ACC112 (cell line): ENCODE data around the gene MGRN1.

Experiments
- H2AFZ ChIP-seq: fragments of 200-600 bp; sonication (generic); one replicate; pipeline ENCODE4 v1.6.0; 2017; ENCODE audit warnings: antibody characterized with exemption, low read length; ENCODE audit not compliant: unreplicated experiment
- H3K27ac ChIP-seq: fragments of 200-600 bp; sonication (generic); 2 replicates; pipeline ENCODE4 v1.5.1; 2014; ENCODE audit warnings: low read depth, mild to moderate bottlenecking, antibody characterized with exemption, low read length, moderate library complexity
- H3K27me3 ChIP-seq: fragments of 200-600 bp; sonication (generic); 2 replicates; pipeline ENCODE4 v1.6.1; 2014; ENCODE audit warnings: mild to moderate bottlenecking, antibody characterized with exemption, low read length, moderate library complexity, mixed read lengths; ENCODE audit not compliant: insufficient read depth
- H3K36me3 ChIP-seq: fragments of 200-600 bp; sonication (generic); 2 replicates; pipeline ENCODE4 v1.6.1; 2016; ENCODE audit warnings: mild to moderate bottlenecking, antibody characterized with exemption, low read length, moderate library complexity, mixed read lengths; ENCODE audit not compliant: insufficient read depth
- H3K4me1 ChIP-seq: fragments of 200-600 bp; sonication (generic); one replicate; pipeline ENCODE4 v1.6.1; 2016; ENCODE audit warnings: low read length, mixed read lengths; ENCODE audit not compliant: insufficient read depth, unreplicated experiment, control insufficient read depth
- H3K4me3 ChIP-seq: fragments of 200-600 bp; sonication (generic); 2 replicates; pipeline ENCODE4 v1.5.1; 2014; ENCODE audit warnings: mild to moderate bottlenecking, low read depth, low read length
- H3K79me2 ChIP-seq: fragments of 200-600 bp; sonication (generic); one replicate; pipeline ENCODE4 v1.6.0; 2016; ENCODE audit warnings: low read length; ENCODE audit not compliant: control insufficient read depth, unreplicated experiment, insufficient read depth

Gene MGRN1

DNA sequence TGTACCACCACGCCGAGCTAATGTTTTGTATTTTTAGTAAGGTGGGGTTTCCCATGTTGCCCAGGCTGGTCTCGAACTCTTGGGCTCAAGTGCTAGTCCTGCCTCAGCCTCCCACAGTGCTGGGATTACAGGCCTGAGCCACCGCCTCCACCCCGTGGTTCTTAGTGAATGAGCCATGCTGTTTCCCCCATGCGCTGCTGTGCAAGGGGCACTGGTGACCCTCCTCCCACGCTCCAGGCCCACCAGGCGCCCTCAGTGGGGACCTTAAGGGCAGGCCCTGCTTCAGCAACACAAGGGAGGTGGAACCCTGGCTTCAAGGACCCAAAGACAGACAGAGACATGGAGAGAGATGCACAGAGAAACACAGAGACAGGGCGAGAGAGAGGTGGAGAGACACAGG is 53.4 kb downstream of the MGRN1 start:
- no peak overlapping the region for H3K27ac ChIP-seq
- H3K79me2 ChIP-seq, result no peaks in the 10 kb centered on the region
- H3K4me1 ChIP-seq, result no peaks in the 10 kb centered on the region
- no peak overlapping the region for H3K4me3 ChIP-seq
- no peak overlapping the region for H2AFZ ChIP-seq
- H3K27me3 ChIP-seq, result no peaks in the 10 kb centered on the region
- H3K36me3 ChIP-seq, result 0 out of 2 replicates have a peak, but pooled peaks cover 6% of the 10 kb centered on the region

DNA sequence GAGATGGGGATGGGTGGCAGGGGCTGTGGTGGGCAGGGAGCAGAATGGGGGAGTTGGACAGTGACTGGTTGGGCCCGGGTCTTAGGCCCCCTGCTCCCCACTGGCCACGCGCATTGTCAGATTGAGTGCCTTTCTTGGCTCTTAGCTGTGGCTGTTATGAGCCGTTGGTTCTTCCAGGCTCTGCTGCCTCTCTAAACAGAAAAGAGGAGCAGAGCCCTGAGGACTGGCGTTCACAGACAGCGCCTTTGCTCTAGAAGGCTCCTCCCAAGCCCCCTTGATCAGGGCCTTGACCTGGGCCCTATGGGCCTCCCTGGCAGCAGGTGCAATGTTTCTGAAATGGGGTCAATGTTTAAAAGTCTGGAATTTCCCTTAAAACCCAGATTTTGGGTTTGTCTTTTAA is 54.0 kb downstream of the MGRN1 start:
- H3K36me3 ChIP-seq, result 0 out of 2 replicates have a peak, but pooled peaks cover 6% of the 10 kb centered on the region
- H3K27me3 ChIP-seq, result no peaks in the 10 kb centered on the region
- no peak overlapping the region for H2AFZ ChIP-seq
- H3K79me2 ChIP-seq, result no peaks in the 10 kb centered on the region
- H3K27ac ChIP-seq, result no peak overlapping the region
- H3K4me1 ChIP-seq, result no peaks in the 10 kb centered on the region
- H3K4me3 ChIP-seq, result no peak overlapping the region

DNA sequence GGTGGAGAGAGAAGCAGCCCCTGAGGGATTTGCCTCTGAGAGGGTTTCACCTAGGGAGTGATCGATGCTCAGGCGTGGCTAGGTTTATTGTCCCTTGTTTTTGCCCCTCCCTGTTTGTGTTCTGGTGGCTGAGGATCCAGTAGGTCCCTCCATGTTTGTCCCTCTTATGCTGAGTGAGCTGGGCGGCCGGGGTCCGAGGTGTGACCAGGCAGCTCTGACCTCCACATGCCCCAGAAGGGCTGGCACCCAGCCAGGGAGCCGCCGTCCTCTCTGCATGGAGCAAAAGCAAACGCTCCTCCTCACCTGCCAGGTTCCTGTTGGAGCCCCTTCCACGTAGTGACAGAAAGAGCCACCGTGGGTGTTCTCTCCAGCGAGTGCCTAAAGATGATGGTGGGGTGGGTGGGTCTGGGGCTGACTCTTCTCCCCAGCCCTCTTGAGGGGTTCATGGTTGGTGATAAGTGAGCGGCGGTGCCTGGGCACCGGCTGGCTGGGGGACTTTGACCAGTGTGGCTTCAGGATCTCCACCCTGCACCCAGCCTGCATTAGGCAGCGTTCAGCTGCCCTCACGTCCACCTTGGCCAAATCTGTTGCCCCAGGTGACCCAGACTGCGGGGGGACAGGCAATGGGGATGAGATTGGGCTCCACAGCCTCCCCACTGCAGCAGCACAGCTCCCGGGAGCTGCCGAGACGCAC is 54.7 kb downstream of the MGRN1 start:
- Histone ChIP-seq H3K27me3 (no peaks in the 10 kb centered on the region), H2AFZ (no peak overlapping the region), H3K79me2 (no peaks in the 10 kb centered on the region), H3K36me3 (0 out of 2 replicates have a peak, but pooled peaks cover 6% of the 10 kb centered on the region), H3K27ac (peak overlapping the region; percentile 57), H3K4me1 (no peaks in the 10 kb centered on the region), H3K4me3 (0 out of 2 replicates have a peak overlapping the region, but pooled peaks have one; percentile 45)

DNA sequence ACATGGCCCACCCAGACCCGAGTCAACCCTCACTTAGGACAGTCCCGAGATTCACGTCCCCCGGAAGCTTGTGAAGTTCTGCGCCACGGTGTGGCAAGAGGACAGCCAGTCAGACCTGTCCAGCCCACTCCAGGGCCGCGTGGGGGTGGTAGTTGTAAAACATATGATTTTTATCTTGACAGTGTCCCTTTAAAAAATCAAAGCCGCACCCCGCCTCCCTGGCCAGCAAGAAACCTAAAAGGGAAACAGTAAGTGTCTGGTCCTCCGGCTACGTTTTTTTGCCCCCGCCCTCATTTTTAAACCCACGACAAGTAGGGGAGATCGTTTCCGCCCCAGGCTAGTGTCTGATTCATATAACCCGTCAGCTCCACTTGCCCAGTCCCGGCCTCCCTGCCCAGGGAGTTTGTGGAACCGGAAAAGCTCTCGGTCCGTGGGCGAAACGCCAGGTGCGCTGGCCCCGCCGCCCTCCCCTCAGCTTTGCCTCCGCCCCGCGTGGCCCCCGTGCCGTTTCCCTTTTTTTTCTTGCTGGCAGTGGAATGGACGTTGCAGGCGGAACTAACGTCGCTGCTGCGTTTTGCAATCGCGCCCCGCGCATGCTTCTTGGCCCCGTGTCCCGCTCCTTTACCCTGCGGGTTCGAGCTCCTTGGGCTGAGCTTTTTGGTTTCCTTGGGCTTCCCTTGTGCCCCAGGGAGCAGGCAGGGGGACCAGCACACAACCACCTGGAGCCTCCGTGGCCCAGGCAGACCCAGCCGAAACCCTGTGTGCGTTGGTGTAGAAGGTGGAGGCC is 55.4 kb downstream of the MGRN1 start:
- H3K79me2 ChIP-seq, result no peaks in the 10 kb centered on the region
- peaks cover 9% of the 10 kb centered on the region; the same call in 1 of the 2 replicates for H3K36me3 ChIP-seq
- peak overlapping the region; percentile 57 for H3K27ac ChIP-seq
- H3K4me1 ChIP-seq, result no peaks in the 10 kb centered on the region
- no peaks in the 10 kb centered on the region for H3K27me3 ChIP-seq
- no peak overlapping the region for H2AFZ ChIP-seq
- H3K4me3 ChIP-seq, result peak overlapping the region; percentile 45

DNA sequence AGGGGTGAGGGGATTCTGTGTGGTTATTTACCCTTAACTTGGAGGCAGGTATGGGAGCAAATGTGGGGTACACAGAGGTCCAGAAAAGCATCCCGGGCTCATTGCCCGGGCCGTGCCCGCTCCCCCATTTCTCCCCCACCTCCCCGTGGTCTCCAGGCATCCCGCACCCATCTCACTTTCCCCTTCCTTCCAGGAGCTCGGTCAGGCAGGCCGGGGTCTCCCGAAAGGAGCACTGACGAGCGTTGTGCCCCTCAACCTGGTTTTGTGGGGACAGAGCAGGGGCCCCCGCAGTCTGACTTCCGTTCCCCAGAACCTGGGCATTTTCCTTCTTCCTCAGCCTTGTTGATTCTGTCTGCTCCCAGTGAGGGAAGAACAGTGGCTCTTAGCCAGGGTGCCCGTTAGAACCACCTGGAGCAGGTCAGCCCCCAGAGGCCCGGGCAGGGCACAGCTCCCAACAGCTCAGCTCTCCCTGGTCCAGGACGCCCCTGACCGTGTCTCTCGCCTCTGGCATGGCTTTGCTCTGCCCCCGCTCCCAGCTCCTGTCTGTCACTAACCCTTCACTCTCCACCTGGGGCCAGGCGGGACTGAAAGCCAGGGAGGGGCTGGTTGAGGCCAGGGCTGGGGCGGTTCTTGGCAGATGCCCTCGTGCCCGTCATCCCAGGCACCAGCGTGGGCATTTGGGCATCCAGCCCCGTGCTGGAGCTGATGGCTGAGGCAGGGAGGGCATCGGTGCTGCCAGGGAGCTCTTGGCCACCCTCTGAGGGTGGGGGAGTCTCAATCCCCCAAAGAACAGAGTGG is 56.2 kb downstream of the MGRN1 start:
- H3K27ac ChIP-seq, result peak overlapping the region; percentile 57
- H3K36me3 ChIP-seq, result peaks cover 5% of the 10 kb centered on the region; the same call in 1 of the 2 replicates
- H3K4me3 ChIP-seq, result peak overlapping the region; percentile 45
- H3K4me1 ChIP-seq, result no peaks in the 10 kb centered on the region
- H3K27me3 ChIP-seq, result no peaks in the 10 kb centered on the region
- no peaks in the 10 kb centered on the region for H3K79me2 ChIP-seq
- H2AFZ ChIP-seq, result no peak overlapping the region

DNA sequence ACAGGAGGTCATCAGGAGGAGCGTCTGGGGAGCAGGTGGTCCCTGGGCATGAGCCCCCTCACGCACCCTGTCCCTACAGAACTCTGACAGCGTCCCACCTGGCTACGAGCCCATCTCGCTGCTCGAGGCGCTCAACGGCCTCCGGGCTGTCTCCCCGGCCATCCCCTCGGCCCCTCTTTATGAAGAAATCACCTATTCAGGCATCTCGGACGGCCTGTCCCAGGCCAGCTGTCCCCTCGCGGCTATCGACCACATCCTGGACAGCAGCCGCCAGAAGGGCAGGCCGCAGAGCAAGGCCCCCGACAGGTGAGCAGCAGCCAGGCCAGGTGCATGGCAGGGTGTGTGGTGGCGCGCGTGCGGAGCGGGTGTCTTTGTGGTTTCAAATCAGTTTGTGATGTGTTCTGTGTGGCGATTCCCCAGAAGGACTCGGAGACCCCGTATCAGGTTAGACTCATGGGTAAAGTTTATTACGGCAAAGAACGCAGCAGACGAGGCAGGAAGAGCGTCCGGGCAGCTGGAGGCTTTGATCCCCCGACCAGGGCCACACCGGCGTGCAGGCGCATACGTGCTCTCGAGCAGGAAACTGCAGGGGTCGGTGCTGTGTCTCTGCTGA is 57.0 kb downstream of the MGRN1 start:
- H3K27me3 ChIP-seq, result no peaks in the 10 kb centered on the region
- H2AFZ ChIP-seq, result no peak overlapping the region
- H3K27ac ChIP-seq, result no peak overlapping the region
- no peaks in the 10 kb centered on the region for H3K79me2 ChIP-seq
- H3K4me3 ChIP-seq, result no peak overlapping the region
- no peaks in the 10 kb centered on the region for H3K4me1 ChIP-seq
- H3K36me3 ChIP-seq, result peaks cover 4% of the 10 kb centered on the region; the same call in 1 of the 2 replicates

DNA sequence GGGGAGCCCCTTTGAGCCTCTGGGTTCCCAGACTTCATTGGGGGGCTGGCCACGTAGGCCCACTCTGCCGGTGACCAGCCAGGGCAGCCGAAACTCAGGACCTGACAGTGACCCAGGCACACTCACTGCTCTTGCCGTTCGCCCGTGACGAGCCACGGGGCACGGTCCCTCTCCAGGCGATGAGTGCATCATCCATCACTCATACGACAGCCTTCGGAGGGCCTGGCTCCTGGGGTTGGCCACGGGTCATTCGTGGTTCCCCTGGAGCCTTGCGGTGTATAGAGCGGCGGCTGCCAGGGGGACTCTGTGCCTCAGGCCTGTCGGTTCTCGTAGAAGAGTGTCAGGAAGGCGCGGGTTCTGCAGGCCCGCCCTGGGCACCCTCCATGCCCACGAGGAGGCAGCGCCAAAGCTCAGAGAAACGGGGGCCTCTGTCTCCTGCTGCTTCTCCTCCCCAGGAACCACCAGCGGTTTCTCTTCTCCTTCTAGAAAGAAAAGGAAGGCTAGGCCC is 57.5 kb downstream of the MGRN1 start:
- no peak overlapping the region for H3K27ac ChIP-seq
- no peaks in the 10 kb centered on the region for H3K79me2 ChIP-seq
- H3K4me3 ChIP-seq, result no peak overlapping the region
- H3K4me1 ChIP-seq, result no peaks in the 10 kb centered on the region
- H3K36me3 ChIP-seq, result peaks cover 4% of the 10 kb centered on the region; the same call in 1 of the 2 replicates
- H2AFZ ChIP-seq, result no peak overlapping the region
- no peaks in the 10 kb centered on the region for H3K27me3 ChIP-seq

DNA sequence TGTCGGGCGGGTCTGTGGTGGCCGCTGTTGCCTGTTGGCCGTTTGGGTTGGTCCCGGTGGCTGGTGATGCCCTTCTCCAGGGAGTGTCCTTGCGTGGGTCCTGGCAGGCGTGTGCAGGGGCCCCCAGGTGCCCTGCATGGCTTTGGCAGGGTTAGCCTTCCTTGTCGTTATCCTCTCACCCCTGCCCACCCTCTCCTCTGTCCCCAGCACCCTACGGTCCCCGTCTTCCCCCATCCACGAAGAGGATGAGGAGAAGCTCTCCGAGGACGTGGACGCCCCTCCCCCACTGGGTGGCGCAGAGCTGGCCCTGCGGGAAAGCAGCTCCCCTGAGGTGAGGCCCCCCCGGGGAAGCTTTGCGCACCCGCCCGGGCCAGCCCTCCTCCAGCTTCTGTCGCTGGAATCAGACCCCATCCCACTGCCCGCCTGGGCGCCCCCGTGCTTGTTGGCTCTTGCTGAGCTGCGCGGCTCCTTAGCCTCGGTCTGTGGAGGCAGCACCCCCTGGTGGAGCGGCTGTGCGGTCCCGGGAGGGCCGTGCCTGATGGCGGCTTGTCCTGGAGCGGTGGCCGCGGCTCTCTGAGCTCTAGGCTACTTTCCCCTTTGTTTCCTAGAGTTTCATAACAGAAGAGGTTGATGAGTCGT is 58.1 kb downstream of the MGRN1 start:
- Histone ChIP-seq H3K27me3 (no peaks in the 10 kb centered on the region), H3K4me3 (no peak overlapping the region), H3K36me3 (peaks cover 5% of the 10 kb centered on the region; the same call in 1 of the 2 replicates), H3K79me2 (no peaks in the 10 kb centered on the region), H2AFZ (no peak overlapping the region), H3K4me1 (no peaks in the 10 kb centered on the region), H3K27ac (no peak overlapping the region)

DNA sequence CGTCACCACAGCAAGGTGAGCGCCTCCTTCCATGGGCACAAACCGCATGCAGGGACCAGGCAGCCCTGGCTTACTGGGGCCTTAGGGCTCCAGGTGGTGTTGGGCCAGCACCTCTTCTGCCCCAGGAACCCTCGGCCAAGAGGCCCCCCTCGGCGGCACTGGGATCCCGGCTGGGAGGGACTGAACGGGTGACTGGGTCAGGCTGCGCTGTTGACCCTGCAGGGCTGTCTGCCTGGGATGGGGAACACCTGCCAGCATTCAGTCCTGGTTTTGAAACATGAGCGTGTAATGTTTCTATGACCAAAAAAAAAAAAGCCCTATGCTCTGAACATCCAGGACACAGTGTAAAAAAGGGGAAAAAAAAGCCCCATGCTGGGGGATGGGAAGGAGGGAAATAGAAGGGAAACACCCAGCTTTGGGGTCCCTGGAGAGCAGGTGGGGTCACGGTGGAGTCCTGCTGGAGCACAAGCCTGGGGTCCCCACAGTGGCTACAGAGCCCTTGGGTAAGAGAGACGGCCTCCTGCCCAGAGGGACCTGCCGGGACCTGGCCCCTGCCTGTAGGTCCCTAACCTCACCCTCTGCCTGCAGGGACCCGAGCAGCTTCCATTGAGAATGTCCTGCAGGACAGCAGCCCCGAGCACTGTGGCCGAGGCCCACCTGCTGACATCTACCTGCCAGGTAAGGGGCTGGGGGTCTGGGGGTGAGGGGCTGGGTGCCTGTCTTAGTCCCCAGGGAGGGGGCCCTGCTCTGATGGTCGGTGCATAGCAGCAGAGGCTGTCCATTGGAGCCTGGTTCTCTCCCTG is 58.8 kb downstream of the MGRN1 start:
- H3K27ac ChIP-seq, result no peak overlapping the region
- H3K4me1 ChIP-seq, result no peaks in the 10 kb centered on the region
- H3K36me3 ChIP-seq, result peaks cover 7% of the 10 kb centered on the region; the same call in 1 of the 2 replicates
- H3K4me3 ChIP-seq, result no peak overlapping the region
- H3K27me3 ChIP-seq, result no peaks in the 10 kb centered on the region
- no peaks in the 10 kb centered on the region for H3K79me2 ChIP-seq
- H2AFZ ChIP-seq, result no peak overlapping the region
